ENCODE results near the gene TRAF3.

TRAF3 gene, protein sequence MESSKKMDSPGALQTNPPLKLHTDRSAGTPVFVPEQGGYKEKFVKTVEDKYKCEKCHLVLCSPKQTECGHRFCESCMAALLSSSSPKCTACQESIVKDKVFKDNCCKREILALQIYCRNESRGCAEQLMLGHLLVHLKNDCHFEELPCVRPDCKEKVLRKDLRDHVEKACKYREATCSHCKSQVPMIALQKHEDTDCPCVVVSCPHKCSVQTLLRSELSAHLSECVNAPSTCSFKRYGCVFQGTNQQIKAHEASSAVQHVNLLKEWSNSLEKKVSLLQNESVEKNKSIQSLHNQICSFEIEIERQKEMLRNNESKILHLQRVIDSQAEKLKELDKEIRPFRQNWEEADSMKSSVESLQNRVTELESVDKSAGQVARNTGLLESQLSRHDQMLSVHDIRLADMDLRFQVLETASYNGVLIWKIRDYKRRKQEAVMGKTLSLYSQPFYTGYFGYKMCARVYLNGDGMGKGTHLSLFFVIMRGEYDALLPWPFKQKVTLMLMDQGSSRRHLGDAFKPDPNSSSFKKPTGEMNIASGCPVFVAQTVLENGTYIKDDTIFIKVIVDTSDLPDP

DNA sequence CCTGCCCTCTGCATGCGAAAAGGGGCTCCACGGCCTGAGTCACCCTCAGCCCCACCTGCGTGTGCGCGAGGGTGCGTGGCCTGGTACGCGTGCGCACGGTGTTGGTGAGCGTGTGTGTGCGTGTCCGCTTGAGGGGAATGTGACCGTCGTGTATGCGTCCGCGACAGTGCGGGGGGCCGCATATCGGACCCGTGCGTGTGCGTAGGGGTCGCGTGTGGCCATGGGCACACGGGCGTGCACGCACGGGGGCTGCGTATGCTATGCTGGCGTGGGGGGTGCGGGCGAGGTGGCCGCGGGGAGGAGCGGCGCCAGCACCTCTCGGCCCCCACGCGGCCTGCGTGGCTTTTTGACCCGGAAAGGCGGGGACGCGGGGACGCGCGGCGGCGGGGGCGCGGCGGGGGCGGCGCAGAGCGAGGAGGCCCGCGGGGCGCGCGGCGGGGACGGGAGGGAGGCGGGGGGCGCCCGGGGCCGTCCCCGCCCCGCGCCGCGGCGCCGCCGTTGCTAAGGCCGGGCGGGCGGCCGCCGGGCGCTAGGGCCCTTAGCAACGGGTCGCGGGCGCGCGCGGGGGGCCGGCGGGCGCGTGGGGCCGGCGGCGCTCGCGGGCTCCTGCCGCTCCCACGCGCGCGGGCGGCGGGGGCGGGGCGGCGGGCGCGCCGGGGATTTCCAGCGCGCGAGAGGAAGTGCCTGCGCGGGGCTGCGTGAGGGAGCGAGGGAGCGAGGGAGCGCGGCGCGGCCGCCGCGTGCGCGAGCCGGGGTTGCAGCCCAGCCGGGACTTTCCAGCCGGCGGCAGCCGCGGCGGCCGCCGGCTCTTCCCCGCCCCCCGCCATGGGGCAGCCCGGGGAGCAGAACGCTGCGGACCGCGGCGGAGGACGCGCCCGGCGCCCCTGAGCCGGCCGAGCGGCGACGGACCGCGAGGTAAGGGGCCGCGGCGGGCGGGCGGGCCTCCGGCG is at the start of gene TRAF3:
TRAF3 (plus strand) TSS at position 689 of the 950 bp plus-strand sequence. CDS start 92,753 bp downstream, outside the sequence.
- in situ Hi-C loops (cut with MboI; ENCODE audit: low sequenced_read_pairs): loop anchor here (10.0 kb wide), 1 partner anchor 138 kb away; no protein-coding TSS in a partner anchor

DNA sequence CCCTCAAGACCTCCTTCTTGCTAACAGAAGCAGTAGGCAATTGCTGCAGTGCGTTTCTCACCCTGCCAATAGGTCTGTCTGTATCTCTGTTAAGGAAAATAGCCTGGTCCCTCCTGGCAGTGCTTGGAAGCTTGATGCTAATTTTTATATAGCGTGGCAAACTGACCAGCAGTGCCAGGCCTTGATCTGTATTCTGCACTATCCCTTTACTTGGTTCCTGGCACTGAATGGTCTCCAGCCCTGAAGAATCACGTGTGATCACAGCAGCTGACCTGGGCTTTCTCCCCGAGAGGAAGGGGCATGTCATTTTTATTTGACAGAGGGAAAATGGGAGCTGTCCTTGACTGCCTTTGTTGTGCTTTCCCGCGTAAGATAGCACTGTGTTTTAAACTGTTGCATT is 48.7 kb upstream of the TRAF3 start:
- DNase-seq (ENCODE audit: low spot score in 2 of 2): no peak
- Histone ChIP-seq H3K4me3 (no peak overlapping the region), H3K9me3 (no peaks in the 10 kb centered on the region), H3K4me1 (no peaks in the 10 kb centered on the region), H3K27me3 (ENCODE audit: low read depth) (no peaks in the 10 kb centered on the region), H3K36me3 (replicated peaks) (peaks cover 39% of the 10 kb centered on the region)
- in situ Hi-C loops (cut with MboI; ENCODE audit: low sequenced_read_pairs): no loop called here

More for the DNA sequence above, at the start of gene TRAF3:
- H3K27me3 ChIP-seq (ENCODE audit: low read depth): no peaks in the 10 kb centered on the region
- H3K36me3 ChIP-seq (replicated peaks): no peaks in the 10 kb centered on the region; the same call in 1 of the 2 replicates
- peak in 1 of 2 experiments; percentile 62 for DNase-seq (ENCODE audit: low spot score in 2 of 2)
- peak within 1 kb of the TSS; percentile 66 for H3K4me3 ChIP-seq
- H3K9me3 ChIP-seq: no peaks in the 10 kb centered on the region
- H3K4me1 ChIP-seq: peaks cover 20% of the 10 kb centered on the region

DNA sequence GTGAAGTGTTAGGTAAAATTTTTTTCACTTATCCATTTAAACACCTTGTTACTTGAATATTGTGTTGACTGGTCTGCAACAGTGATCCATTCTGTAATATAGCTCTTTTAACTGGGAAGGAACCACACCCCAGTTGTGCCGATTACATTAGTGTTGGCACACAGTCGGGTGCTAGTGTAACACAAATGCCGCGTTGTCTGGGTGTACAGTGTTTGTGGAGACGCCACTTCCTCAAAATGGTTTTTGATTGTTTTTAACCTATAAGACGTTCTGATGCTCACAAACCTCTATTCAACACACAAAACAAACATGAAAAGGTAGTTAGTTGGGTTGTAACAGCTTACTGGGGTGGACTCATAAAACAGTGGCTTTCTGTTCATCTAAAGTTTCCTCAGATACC is 48.0 kb upstream of the TRAF3 start:
- Histone ChIP-seq H3K36me3 (replicated peaks) (peaks cover 31% of the 10 kb centered on the region), H3K27me3 (ENCODE audit: low read depth) (no peaks in the 10 kb centered on the region), H3K4me1 (no peaks in the 10 kb centered on the region), H3K4me3 (no peak overlapping the region), H3K9me3 (no peaks in the 10 kb centered on the region)
- DNase-seq (ENCODE audit: low spot score in 2 of 2): no peak
- in situ Hi-C loops (cut with MboI; ENCODE audit: low sequenced_read_pairs): no loop called here

DNA sequence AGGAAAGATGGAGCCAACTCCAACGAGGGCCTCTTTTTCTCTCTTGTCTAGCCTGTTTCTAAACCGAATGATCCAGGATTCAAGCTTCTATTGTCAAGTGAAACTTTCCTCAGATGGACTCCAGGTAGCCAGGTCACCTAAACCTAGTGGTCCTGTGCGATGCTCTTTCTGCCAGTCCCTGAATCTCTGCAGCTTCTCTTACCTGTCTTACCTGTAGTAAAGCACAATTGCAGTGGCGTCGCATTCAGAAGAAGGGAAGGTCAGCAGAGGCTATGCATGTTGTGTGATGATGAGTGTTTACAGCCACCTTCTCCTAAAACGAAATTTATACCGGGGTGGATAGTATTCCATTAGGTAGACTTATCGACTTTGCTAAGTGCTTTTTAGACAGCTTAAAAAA is 47.4 kb upstream of the TRAF3 start:
- in situ Hi-C loops (cut with MboI; ENCODE audit: low sequenced_read_pairs): no loop called here
- Histone ChIP-seq H3K36me3 (replicated peaks) (peaks cover 26% of the 10 kb centered on the region), H3K27me3 (ENCODE audit: low read depth) (no peaks in the 10 kb centered on the region), H3K4me1 (no peaks in the 10 kb centered on the region), H3K4me3 (no peak overlapping the region), H3K9me3 (no peaks in the 10 kb centered on the region)
- DNase-seq (ENCODE audit: low spot score in 2 of 2): no peak

DNA sequence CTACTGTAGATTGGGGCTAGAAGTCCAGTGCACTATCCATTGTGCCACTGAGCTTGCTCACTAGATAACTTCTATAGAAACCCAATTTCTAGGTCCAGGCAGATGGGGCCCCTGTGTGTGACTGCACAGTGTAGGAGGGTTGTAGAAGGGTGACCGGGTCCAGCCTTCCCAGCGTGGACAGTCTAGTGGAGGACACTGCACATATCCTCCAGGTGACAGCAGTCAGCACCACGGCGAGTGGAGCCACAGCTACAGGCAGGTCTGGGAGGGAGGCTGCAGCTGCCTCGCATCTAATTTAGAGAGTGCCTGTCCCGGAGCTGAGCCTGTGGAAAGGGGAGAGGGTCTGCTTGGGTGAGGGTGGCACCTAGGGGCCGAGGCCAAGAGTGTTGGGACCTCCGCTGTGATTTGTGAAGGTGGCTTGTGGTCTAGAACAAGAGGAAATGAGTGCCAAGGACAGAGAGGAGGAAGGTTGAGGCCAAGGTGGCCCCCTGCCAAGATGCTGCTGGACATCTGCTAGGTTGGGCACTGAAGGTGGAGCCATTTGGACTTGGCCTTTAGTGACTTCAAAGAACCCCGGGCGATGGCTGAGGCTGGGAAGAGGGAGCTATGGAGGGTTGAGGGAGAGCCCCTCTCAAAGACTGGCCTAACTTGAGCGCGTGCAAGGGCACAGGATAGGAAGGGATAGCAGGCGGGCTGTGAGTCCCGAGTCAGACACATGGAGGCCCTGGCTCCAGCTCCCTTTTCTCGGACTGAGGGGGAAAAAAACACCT is 46.0 kb upstream of the TRAF3 start:
- Histone ChIP-seq H3K4me1 (no peaks in the 10 kb centered on the region), H3K27me3 (ENCODE audit: low read depth) (no peaks in the 10 kb centered on the region), H3K9me3 (no peaks in the 10 kb centered on the region), H3K4me3 (no peak overlapping the region), H3K36me3 (replicated peaks) (peaks cover 21% of the 10 kb centered on the region)
- no peak for DNase-seq (ENCODE audit: low spot score in 2 of 2)
- in situ Hi-C loops (cut with MboI; ENCODE audit: low sequenced_read_pairs): no loop called here

DNA sequence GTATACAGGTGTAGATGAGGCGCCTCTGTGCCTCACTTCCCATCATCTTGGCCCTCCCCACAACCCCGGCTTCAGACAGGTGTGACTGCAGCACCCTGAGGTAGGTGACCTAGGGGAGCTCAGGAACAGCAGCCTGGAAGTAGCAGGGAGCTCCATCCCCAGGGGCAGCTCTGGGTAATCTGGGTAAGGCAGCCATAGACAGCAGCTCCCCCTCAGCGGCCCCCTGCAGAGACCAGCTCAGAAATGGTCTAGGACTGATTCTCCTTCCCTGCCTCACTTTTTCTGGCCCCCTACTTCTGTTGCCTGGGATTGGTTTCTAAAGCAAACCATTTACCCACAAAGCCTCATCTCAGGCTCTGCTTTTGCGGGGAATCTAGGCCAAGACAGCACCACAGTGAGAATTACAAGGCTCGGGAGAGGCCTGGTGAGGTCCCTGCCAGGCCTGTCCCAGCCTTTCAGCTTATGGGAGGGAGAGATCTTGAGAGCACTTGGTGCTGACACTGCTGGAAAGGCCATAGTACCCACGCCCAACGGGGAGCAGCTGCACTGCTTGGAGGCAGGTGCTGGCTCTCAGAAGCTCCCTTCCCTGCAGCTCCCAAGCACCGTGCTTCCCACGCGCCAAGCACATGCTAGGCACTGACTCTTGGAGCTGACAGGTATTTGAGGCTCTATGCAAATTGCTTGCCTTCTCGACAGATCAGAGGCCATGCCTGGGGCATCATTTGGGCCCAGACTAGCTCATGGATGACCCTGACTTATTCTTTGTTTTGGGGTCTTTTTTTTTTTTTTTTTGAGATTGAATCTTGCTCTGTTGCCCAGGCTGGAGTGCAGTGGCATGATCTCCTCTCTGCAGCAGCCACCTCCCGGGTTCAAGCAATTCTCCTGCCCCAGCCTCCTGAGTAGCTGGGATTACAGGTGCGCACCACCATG is 45.1 kb upstream of the TRAF3 start:
- Histone ChIP-seq H3K4me1 (no peaks in the 10 kb centered on the region), H3K27me3 (ENCODE audit: low read depth) (no peaks in the 10 kb centered on the region), H3K4me3 (no peak overlapping the region), H3K9me3 (no peaks in the 10 kb centered on the region), H3K36me3 (replicated peaks) (peaks cover 16% of the 10 kb centered on the region)
- no peak for DNase-seq (ENCODE audit: low spot score in 2 of 2)
- in situ Hi-C loops (cut with MboI; ENCODE audit: low sequenced_read_pairs): no loop called here

DNA sequence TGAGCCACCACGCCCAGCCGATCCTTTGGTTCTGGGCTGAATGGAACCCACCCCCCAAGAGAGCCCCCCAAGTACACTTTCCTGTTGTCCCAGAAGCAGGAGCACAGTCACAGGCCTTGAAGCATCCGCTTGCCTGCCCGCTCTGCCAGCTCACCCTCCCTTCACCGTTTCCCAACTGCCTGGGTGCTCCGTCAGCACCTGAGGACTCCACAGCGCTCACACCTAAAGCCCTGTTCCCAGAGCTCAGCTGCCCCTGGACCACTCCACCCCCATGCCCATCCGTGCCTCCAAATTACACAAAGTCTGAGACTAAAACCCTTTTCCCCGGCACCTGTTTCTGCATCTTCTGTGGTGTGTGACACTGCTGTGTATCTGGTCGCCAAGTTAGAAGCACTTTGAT is 44.3 kb upstream of the TRAF3 start:
- Histone ChIP-seq H3K4me1 (no peaks in the 10 kb centered on the region), H3K9me3 (no peaks in the 10 kb centered on the region), H3K27me3 (ENCODE audit: low read depth) (no peaks in the 10 kb centered on the region), H3K36me3 (replicated peaks) (peaks cover 9% of the 10 kb centered on the region), H3K4me3 (no peak overlapping the region)
- in situ Hi-C loops (cut with MboI; ENCODE audit: low sequenced_read_pairs): no loop called here
- DNase-seq (ENCODE audit: low spot score in 2 of 2): no peak

DNA sequence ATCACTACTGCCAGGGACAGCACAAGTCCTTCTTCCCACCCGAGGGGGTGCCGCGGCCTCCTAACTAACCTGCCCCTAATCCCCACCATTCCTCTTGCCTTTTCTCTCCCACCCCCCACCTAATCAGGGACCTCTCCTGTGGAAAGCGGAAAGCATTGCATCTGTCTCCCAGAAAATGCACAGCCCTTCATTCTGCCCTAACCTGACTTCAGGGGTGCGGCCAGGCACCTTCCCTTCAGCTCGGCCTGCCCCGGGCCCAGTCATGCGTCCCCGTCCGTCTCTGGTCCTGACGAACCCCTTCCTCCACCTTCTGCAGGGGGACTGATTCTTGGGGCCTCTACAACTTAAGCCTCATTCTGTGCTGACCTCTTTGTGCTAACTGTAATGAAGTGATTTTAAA is 43.9 kb upstream of the TRAF3 start:
- Histone ChIP-seq H3K4me3 (no peak overlapping the region), H3K36me3 (replicated peaks) (peaks cover 5% of the 10 kb centered on the region), H3K27me3 (ENCODE audit: low read depth) (no peaks in the 10 kb centered on the region), H3K9me3 (no peaks in the 10 kb centered on the region), H3K4me1 (no peaks in the 10 kb centered on the region)
- no peak for DNase-seq (ENCODE audit: low spot score in 2 of 2)
- in situ Hi-C loops (cut with MboI; ENCODE audit: low sequenced_read_pairs): no loop called here

DNA sequence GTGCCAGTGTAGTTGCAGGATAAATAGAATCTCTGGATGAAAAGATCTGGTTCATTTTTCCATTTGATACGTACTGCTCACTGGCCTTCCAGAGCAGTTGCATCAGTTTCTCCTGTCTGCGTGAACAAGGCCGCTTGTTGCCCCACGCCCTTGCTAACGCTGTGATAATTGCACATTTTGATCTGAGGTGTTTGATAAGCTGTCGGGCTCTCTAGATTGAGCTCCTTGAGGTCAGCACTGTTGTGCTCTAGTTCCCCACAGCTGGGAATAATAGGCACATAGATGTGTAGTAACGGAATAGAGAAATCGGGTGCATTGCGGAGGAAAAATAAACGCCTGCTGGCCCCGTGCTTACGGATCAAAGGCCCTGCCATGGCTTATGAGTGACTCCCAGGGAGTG is 42.8 kb upstream of the TRAF3 start:
- Histone ChIP-seq H3K36me3 (replicated peaks) (peaks cover 3% of the 10 kb centered on the region; the same call in 1 of the 2 replicates), H3K4me3 (no peak overlapping the region), H3K9me3 (no peaks in the 10 kb centered on the region), H3K4me1 (no peaks in the 10 kb centered on the region), H3K27me3 (ENCODE audit: low read depth) (no peaks in the 10 kb centered on the region)
- no peak for DNase-seq (ENCODE audit: low spot score in 2 of 2)
- in situ Hi-C loops (cut with MboI; ENCODE audit: low sequenced_read_pairs): no loop called here

DNA sequence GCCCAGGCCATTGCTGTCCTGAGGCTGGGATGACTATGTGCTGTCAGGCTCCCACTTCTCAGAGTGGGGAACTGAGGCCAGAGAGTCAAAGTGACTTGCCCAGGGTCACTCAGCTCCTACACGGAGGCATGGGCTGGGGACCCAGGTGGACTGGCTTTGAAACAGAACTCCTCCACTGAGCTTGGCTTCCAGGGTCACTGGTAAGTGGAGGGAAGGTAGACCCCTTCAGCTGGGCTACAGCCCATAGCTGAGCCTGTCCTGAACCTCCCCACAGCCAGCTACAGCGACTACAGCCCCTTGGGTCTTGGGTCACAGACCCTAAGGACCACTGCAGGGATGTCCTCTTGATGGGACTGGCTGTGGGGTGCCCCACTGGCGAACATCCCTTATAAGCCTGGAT is 40.3 kb upstream of the TRAF3 start:
- peaks cover 2% of the 10 kb centered on the region; the same call in 1 of the 2 replicates for H3K9me3 ChIP-seq
- no peaks in the 10 kb centered on the region for H3K36me3 ChIP-seq (replicated peaks)
- in situ Hi-C loops (cut with MboI; ENCODE audit: low sequenced_read_pairs): no loop called here
- H3K4me3 ChIP-seq: no peak overlapping the region
- DNase-seq (ENCODE audit: low spot score in 2 of 2): no peak
- no peaks in the 10 kb centered on the region for H3K27me3 ChIP-seq (ENCODE audit: low read depth)
- H3K4me1 ChIP-seq: no peaks in the 10 kb centered on the region

DNA sequence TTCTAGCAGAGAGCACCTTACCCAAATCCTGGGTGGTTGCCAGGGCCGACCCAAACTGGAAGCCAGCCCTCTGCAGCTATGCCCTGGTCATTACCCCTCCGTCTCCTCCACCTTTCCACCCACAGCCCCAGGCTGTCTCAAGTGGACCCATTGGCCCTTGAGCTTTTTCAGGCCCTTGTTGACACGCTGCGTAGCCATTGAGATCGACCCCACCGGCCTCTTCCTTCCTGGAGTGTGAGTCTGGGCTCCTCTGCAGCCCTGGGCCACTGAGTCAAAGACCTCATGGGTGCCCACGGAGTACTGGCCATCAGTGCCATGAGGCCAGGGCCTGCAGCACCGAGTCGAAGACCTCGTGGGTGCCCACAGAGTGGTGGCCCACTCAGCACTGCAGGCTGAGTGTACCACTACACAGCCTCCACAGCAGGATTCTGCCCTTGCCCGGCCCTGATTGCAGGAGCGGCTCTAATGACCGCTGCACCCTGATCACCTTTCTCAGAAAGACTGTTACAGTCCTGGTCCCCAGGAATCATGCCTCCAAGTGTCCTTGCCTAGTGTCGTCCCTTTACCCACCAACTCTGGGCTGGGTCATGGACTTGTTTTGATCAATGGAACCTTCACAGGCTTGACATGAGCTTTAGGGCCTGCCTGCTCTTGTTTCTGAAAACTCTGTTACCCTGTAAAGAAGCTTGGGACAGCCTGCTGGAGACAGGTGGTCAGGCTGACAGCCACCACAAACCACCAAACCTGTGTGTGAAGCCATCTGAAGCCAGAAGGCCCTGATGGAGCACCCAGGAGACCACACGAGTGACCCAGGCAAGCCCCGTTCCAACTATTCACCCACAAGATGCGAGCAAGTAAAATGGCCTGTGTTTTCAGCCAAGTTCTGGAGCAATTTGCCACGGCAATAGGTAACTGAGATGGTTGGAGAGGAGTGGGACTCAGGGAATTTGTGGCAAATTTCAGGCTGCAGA is 39.6 kb upstream of the TRAF3 start:
- Histone ChIP-seq H3K27me3 (ENCODE audit: low read depth) (no peaks in the 10 kb centered on the region), H3K4me3 (no peak overlapping the region), H3K4me1 (no peaks in the 10 kb centered on the region), H3K9me3 (peaks cover 5% of the 10 kb centered on the region; the same call in 1 of the 2 replicates), H3K36me3 (replicated peaks) (no peaks in the 10 kb centered on the region)
- DNase-seq (ENCODE audit: low spot score in 2 of 2): no peak
- in situ Hi-C loops (cut with MboI; ENCODE audit: low sequenced_read_pairs): no loop called here
